ENCODE measurements around the gene STN1.

Gene STN1

GRCh38 chr10:103930449-103930848, 12.5 kb upstream of the STN1 start:
- Histone ChIP-seq H4K91ac (ENCODE audit: low read depth, low read length) (peak overlapping the region; percentile 43), H2AFZ (ENCODE audit: insufficient read depth, low read length, poor library complexity) (no peak overlapping the region)
- WGBS (ENCODE audit: extremely low coverage, insufficient coverage, insufficient read length) = no CpG with 5 or more reads among the region's 1 CpG

GRCh38 chr10:103929381-103929921, 11.5 kb upstream of the STN1 start:
- Histone ChIP-seq H3K18ac (ENCODE audit: low read length) (no peak overlapping the region), H3K27me3 (ENCODE audit: insufficient read depth, low read length) (no peaks in the 10 kb centered on the region), H3K14ac (ENCODE audit: low read length) (no peak overlapping the region), H3K4ac (ENCODE audit: low read depth, low read length) (no peak overlapping the region), H4K12ac (ENCODE audit: low read depth, low read length) (no peak overlapping the region), H3K9me3 (ENCODE audit: insufficient read depth, low read depth, low read length) (no peaks in the 10 kb centered on the region), H2BK12ac (ENCODE audit: low read length) (peak overlapping the region; percentile 43), H3K4me1 (ENCODE audit: control insufficient read depth in 1 of 2, insufficient read depth in 2 of 2, low read length in 2 of 2) (peaks cover 28 to 31% of the 10 kb centered on the region in 2 experiments), H4K91ac (ENCODE audit: low read depth, low read length) (peak overlapping the region; percentile 76), H2BK120ac (ENCODE audit: insufficient read depth, low read length, poor library complexity) (no peak overlapping the region), H4K8ac (ENCODE audit: low read depth, low read length) (no peak overlapping the region), H3K79me1 (ENCODE audit: low read length) (peaks cover 19% of the 10 kb centered on the region), H3K27ac (ENCODE audit: low read depth, low read length) (peak overlapping the region; percentile 70), H2BK5ac (ENCODE audit: low read depth, low read length, poor library complexity) (peak overlapping the region; percentile 16), H3K79me2 (ENCODE audit: control insufficient read depth, insufficient read depth, low read length, poor library complexity) (no peaks in the 10 kb centered on the region), H2AFZ (ENCODE audit: insufficient read depth, low read length, poor library complexity) (no peak overlapping the region), H3K4me2 (ENCODE audit: low read length) (no peak overlapping the region), H3K4me3 (ENCODE audit: low read depth, low read length) (no peak overlapping the region), H2AK5ac (ENCODE audit: low read length) (no peak overlapping the region), H3K23ac (ENCODE audit: low read length) (no peak overlapping the region), H3K9ac (ENCODE audit: low read length) (no peak overlapping the region), H3K36me3 (ENCODE audit: control insufficient read depth in 1 of 2, insufficient read depth in 2 of 2, low read length in 2 of 2) (no peaks in the 10 kb centered on the region)
- no peak for DNase-seq
- no CpG with 5 or more reads among the region's 7 CpGs for WGBS (ENCODE audit: extremely low coverage, insufficient coverage, insufficient read length)

More at GRCh38 chr10:103930449-103930848, 12.5 kb upstream of the STN1 start:
- H2BK5ac ChIP-seq (ENCODE audit: low read depth, low read length, poor library complexity) = peak overlapping the region; percentile 35
- H3K4ac ChIP-seq (ENCODE audit: low read depth, low read length) = no peak overlapping the region
- H3K36me3 ChIP-seq (ENCODE audit: control insufficient read depth in 1 of 2, insufficient read depth in 2 of 2, low read length in 2 of 2) = no peaks in the 10 kb centered on the region
- H3K4me1 ChIP-seq (ENCODE audit: control insufficient read depth in 1 of 2, insufficient read depth in 2 of 2, low read length in 2 of 2) = peaks cover 28 to 31% of the 10 kb centered on the region in 2 experiments
- H3K23ac ChIP-seq (ENCODE audit: low read length) = no peak overlapping the region
- H4K8ac ChIP-seq (ENCODE audit: low read depth, low read length) = no peak overlapping the region
- no peak overlapping the region for H3K14ac ChIP-seq (ENCODE audit: low read length)
- H3K27ac ChIP-seq (ENCODE audit: low read depth, low read length) = no peak overlapping the region
- H3K79me1 ChIP-seq (ENCODE audit: low read length) = peaks cover 19% of the 10 kb centered on the region
- DNase-seq = no peak
- H3K27me3 ChIP-seq (ENCODE audit: insufficient read depth, low read length) = no peaks in the 10 kb centered on the region
- H2BK12ac ChIP-seq (ENCODE audit: low read length) = peak overlapping the region; percentile 67
- H3K9me3 ChIP-seq (ENCODE audit: insufficient read depth, low read depth, low read length) = no peaks in the 10 kb centered on the region
- H3K18ac ChIP-seq (ENCODE audit: low read length) = no peak overlapping the region
- no peak overlapping the region for H3K4me2 ChIP-seq (ENCODE audit: low read length)
- no peak overlapping the region for H3K9ac ChIP-seq (ENCODE audit: low read length)
- H4K12ac ChIP-seq (ENCODE audit: low read depth, low read length) = no peak overlapping the region
- H3K79me2 ChIP-seq (ENCODE audit: control insufficient read depth, insufficient read depth, low read length, poor library complexity) = no peaks in the 10 kb centered on the region
- H2BK120ac ChIP-seq (ENCODE audit: insufficient read depth, low read length, poor library complexity) = peak overlapping the region; percentile 63
- H3K4me3 ChIP-seq (ENCODE audit: low read depth, low read length) = no peak overlapping the region
- no peak overlapping the region for H2AK5ac ChIP-seq (ENCODE audit: low read length)

GRCh38 chr10:103928784-103929183, 10.8 kb upstream of the STN1 start:
- peak overlapping the region; percentile 70 for H3K27ac ChIP-seq (ENCODE audit: low read depth, low read length)
- H3K9ac ChIP-seq (ENCODE audit: low read length) = no peak overlapping the region
- no peak overlapping the region for H4K8ac ChIP-seq (ENCODE audit: low read depth, low read length)
- WGBS (ENCODE audit: extremely low coverage, insufficient coverage, insufficient read length) = no CpG with 5 or more reads among the region's 6 CpGs
- H3K36me3 ChIP-seq (ENCODE audit: control insufficient read depth in 1 of 2, insufficient read depth in 2 of 2, low read length in 2 of 2) = no peaks in the 10 kb centered on the region
- DNase-seq = no peak
- no peak overlapping the region for H3K23ac ChIP-seq (ENCODE audit: low read length)
- H2BK5ac ChIP-seq (ENCODE audit: low read depth, low read length, poor library complexity) = no peak overlapping the region
- H3K4ac ChIP-seq (ENCODE audit: low read depth, low read length) = no peak overlapping the region
- H3K9me3 ChIP-seq (ENCODE audit: insufficient read depth, low read depth, low read length) = no peaks in the 10 kb centered on the region
- peak overlapping the region; percentile 27 for H2BK12ac ChIP-seq (ENCODE audit: low read length)
- no peak overlapping the region for H3K4me2 ChIP-seq (ENCODE audit: low read length)
- no peak overlapping the region for H4K12ac ChIP-seq (ENCODE audit: low read depth, low read length)
- peak overlapping the region; percentile 1 for H2BK120ac ChIP-seq (ENCODE audit: insufficient read depth, low read length, poor library complexity)
- H3K4me3 ChIP-seq (ENCODE audit: low read depth, low read length) = no peak overlapping the region
- H3K27me3 ChIP-seq (ENCODE audit: insufficient read depth, low read length) = no peaks in the 10 kb centered on the region
- peak overlapping the region; percentile 53 for H2AK5ac ChIP-seq (ENCODE audit: low read length)
- H4K91ac ChIP-seq (ENCODE audit: low read depth, low read length) = peak overlapping the region; percentile 61
- no peak overlapping the region for H3K14ac ChIP-seq (ENCODE audit: low read length)
- peaks cover 28 to 31% of the 10 kb centered on the region in 2 experiments for H3K4me1 ChIP-seq (ENCODE audit: control insufficient read depth in 1 of 2, insufficient read depth in 2 of 2, low read length in 2 of 2)
- peaks cover 20% of the 10 kb centered on the region for H3K79me1 ChIP-seq (ENCODE audit: low read length)
- no peaks in the 10 kb centered on the region for H3K79me2 ChIP-seq (ENCODE audit: control insufficient read depth, insufficient read depth, low read length, poor library complexity)
- no peak overlapping the region for H3K18ac ChIP-seq (ENCODE audit: low read length)
- no peak overlapping the region for H2AFZ ChIP-seq (ENCODE audit: insufficient read depth, low read length, poor library complexity)

- H3K4ac ChIP-seq (ENCODE audit: low read depth, low read length) = no peak overlapping the region
- no peak for DNase-seq
- H2AFZ ChIP-seq (ENCODE audit: insufficient read depth, low read length, poor library complexity) = no peak overlapping the region
- H3K9ac ChIP-seq (ENCODE audit: low read length) = no peak overlapping the region
- WGBS (ENCODE audit: extremely low coverage, insufficient coverage, insufficient read length) = no CpG with 5 or more reads among the region's 2 CpGs
- H2BK120ac ChIP-seq (ENCODE audit: insufficient read depth, low read length, poor library complexity) = no peak overlapping the region
- peaks cover 18% of the 10 kb centered on the region for H3K79me1 ChIP-seq (ENCODE audit: low read length)
- no peaks in the 10 kb centered on the region for H3K27me3 ChIP-seq (ENCODE audit: insufficient read depth, low read length)
- H3K4me3 ChIP-seq (ENCODE audit: low read depth, low read length) = no peak overlapping the region
- H3K4me1 ChIP-seq (ENCODE audit: control insufficient read depth in 1 of 2, insufficient read depth in 2 of 2, low read length in 2 of 2) = peaks cover 23 to 25% of the 10 kb centered on the region in 2 experiments
- H3K36me3 ChIP-seq (ENCODE audit: control insufficient read depth in 1 of 2, insufficient read depth in 2 of 2, low read length in 2 of 2) = no peaks in the 10 kb centered on the region
- H2BK12ac ChIP-seq (ENCODE audit: low read length) = no peak overlapping the region
- no peaks in the 10 kb centered on the region for H3K79me2 ChIP-seq (ENCODE audit: control insufficient read depth, insufficient read depth, low read length, poor library complexity)
- no peak overlapping the region for H3K14ac ChIP-seq (ENCODE audit: low read length)
- no peak overlapping the region for H3K23ac ChIP-seq (ENCODE audit: low read length)
- no peaks in the 10 kb centered on the region for H3K9me3 ChIP-seq (ENCODE audit: insufficient read depth, low read depth, low read length)
- H2BK5ac ChIP-seq (ENCODE audit: low read depth, low read length, poor library complexity) = no peak overlapping the region
- no peak overlapping the region for H3K27ac ChIP-seq (ENCODE audit: low read depth, low read length)
- H3K18ac ChIP-seq (ENCODE audit: low read length) = no peak overlapping the region
- H4K8ac ChIP-seq (ENCODE audit: low read depth, low read length) = no peak overlapping the region
- no peak overlapping the region for H2AK5ac ChIP-seq (ENCODE audit: low read length)
- H4K91ac ChIP-seq (ENCODE audit: low read depth, low read length) = no peak overlapping the region
- H4K12ac ChIP-seq (ENCODE audit: low read depth, low read length) = no peak overlapping the region
- H3K4me2 ChIP-seq (ENCODE audit: low read length) = no peak overlapping the region
Measured at GRCh38 chr10:103926722-103927319, 8.8 kb upstream of the STN1 start.
